Measurements from ENCODE around the gene EPN1. TPM values are rescaled to one million over a fixed set of nuclear protein-coding genes. Genes with fewer than 3 reads are reported as not detected.

EPN1 gene
- total and polyA plus RNA-seq, 8 donors: 38.4 to 102 (median 80.9) TPM

DNA sequence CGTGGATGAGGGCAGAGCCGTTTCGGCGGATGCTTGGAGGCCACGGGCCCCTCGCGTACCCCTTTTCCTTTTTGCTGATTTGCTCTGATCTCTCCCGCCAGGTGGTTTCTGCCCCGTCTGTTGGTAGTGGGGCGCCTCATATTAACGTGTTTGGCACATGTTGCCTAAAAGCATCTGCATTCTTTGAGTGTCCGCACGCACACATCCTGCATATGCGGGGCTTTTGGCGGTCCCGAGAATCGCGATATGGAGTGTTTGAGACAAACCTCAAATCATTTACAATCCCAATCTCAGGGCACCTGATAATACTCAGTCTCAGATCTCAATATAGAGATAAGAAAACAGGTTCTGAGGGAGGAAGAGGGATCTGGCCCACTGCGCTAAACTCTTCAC is 19.4 kb upstream of the EPN1 start:
- Histone ChIP-seq H3K27ac (peak overlapping the region; percentile 98 to 99 (median 98)), H3K4me3 (peak overlapping the region; percentile 66 to 100 (median 97)), H3K9me3 (no peaks in the 10 kb centered on the region), H3K36me3 (peaks cover 0 to 11% (median 11%) of the 10 kb centered on the region in 3 donors), H3K4me1 (peaks cover 18 to 24% (median 22%) of the 10 kb centered on the region in 3 donors), H3K27me3 (no peaks in the 10 kb centered on the region)
- no peak for FAIRE-seq
- DNase-seq: no peak
- WGBS, 2 donors: 1% methylated on average over 19 of the region's 19 CpGs
- ATAC-seq: no peak
- TF ChIP-seq, protein P1, sequence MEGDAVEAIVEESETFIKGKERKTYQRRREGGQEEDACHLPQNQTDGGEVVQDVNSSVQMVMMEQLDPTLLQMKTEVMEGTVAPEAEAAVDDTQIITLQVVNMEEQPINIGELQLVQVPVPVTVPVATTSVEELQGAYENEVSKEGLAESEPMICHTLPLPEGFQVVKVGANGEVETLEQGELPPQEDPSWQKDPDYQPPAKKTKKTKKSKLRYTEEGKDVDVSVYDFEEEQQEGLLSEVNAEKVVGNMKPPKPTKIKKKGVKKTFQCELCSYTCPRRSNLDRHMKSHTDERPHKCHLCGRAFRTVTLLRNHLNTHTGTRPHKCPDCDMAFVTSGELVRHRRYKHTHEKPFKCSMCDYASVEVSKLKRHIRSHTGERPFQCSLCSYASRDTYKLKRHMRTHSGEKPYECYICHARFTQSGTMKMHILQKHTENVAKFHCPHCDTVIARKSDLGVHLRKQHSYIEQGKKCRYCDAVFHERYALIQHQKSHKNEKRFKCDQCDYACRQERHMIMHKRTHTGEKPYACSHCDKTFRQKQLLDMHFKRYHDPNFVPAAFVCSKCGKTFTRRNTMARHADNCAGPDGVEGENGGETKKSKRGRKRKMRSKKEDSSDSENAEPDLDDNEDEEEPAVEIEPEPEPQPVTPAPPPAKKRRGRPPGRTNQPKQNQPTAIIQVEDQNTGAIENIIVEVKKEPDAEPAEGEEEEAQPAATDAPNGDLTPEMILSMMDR (IDR thresholded peaks at IDR 0.05): no peak
- intact Hi-C loops (cut with DNase I): no loop called here

DNA sequence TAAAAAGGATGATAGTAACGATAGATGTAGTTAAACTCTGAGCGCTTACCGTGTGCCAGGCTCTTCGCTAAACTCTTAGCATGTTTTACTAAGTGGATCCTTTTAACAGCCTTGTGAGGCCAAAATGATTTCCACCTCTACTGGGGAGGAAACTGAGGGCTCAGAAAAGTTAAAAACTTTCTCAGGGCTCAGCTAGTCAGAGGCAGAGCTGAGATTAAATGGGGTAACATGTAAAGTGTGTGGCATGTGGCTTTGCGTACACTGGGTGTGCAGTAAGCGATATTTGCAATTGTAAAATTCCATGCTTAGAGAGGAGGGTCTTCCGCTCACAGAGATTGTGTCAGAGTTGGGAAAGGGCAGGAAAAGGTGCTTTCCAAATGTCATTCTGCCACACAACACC is 18.5 kb upstream of the EPN1 start:
- TF ChIP-seq, protein P1 (IDR thresholded peaks at IDR 0.05): no peak
- H3K36me3 ChIP-seq: peaks cover 0 to 14% (median 14%) of the 10 kb centered on the region in 3 donors
- H3K4me1 ChIP-seq: peaks cover 18 to 24% (median 22%) of the 10 kb centered on the region in 3 donors
- H3K4me3 ChIP-seq: peak overlapping the region in 3 of 4 donors; percentile 66 to 100 (median 95)
- no peak for DNase-seq
- H3K9me3 ChIP-seq: no peaks in the 10 kb centered on the region
- intact Hi-C loops (cut with DNase I): no loop called here
- no peak for FAIRE-seq
- ATAC-seq: no peak
- H3K27ac ChIP-seq: peak overlapping the region in 1 of 4 donors; percentile 12
- WGBS, 2 donors: 36% methylated on average over 7 of the region's 7 CpGs
- H3K27me3 ChIP-seq: no peaks in the 10 kb centered on the region

DNA sequence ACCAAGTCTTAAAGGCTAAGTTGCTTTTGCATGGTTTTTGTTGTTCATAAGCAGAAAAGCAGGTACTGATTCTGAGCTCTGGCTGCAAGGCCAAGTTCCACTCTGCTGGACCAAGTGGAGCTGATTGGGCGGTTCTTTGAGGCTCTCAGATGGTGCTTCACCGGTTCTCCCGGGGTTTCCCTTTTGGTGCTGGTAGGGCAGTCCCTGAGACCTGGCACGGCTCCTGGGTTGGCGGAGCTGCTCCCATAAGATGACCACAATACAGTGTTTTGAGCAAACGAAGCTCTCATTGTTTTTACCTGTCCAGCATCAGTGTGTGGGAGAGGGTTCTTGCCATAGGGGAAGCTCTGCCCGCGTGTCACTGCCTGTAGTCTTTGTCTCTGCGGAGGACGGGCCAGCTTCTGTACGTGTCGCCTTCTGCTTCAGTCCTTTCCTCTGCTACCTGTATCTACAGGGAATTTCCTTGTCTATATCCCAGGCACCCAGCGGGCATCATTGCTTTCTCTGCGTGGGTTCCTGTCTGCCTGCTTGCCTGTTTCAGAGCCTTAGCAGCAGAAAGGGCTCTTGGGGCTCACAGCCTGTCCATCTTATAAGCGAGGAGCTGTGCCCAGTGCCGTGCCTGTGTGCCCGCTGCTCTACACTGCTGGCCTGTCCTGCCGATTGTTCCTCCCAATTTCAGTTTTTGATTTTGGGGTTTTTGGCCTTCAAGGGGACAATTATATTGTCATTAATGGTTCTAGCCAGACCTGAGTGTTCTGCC is 17.9 kb upstream of the EPN1 start:
- intact Hi-C loops (cut with DNase I): no loop called here
- TF ChIP-seq, protein P1 (IDR thresholded peaks at IDR 0.05): no peak
- FAIRE-seq (no peak), ATAC-seq (no peak), DNase-seq (peak in 3 of 6 donors; percentile 26 to 64 (median 53))
- Histone ChIP-seq H3K4me1 (peaks cover 18 to 24% (median 22%) of the 10 kb centered on the region in 3 donors), H3K36me3 (peaks cover 0 to 14% (median 14%) of the 10 kb centered on the region in 3 donors), H3K27me3 (no peaks in the 10 kb centered on the region), H3K27ac (peak overlapping the region in 1 of 4 donors; percentile 12), H3K9me3 (no peaks in the 10 kb centered on the region), H3K4me3 (peak overlapping the region in 2 of 4 donors; percentile 66 to 100)
- WGBS, 2 donors: 12 to 16% methylated on average over 18 of the region's 18 CpGs

DNA sequence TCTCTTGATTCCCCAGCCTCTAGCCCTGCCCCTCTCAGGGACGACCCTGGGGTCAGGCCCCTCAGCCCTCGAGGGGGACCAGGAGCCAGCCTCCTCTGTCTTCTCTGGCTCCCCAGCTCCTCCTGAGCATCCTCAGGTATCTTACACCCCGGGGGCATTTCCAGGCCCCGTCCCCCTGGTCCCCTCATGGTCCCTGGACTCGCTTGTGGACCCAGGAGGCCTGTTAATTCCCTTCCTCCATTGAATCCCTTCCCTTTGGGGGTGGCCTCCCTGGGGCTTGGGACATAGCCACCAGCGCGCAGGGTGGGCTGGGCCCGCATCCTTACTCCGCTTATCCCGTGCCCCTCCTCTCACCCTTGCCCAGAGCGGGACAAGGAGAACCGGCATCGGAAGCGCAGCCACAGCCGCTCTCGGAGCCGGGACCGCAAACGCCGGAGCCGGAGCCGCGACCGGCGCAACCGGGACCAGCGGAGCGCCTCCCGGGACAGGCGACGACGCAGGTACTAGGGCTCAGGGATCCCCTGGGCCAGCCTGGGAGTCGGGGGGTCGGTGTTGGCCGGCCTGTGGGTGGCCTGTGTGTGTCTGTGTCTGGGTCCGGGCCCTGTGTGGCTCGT is 16.1 kb upstream of the EPN1 start:
- no peak overlapping the region for H3K4me3 ChIP-seq
- peaks cover 5 to 30% (median 23%) of the 10 kb centered on the region in 3 donors for H3K36me3 ChIP-seq
- TF ChIP-seq, protein P1 (IDR thresholded peaks at IDR 0.05): no peak
- intact Hi-C loops (cut with DNase I): no loop called here
- 86 to 92% methylated on average over 37 of the region's 37 CpGs for WGBS, 2 donors
- DNase-seq (peak in 2 of 6 donors; percentile 33 to 62), FAIRE-seq (no peak), ATAC-seq (no peak)
- H3K27ac ChIP-seq: no peak overlapping the region
- H3K27me3 ChIP-seq: no peaks in the 10 kb centered on the region
- H3K9me3 ChIP-seq: no peaks in the 10 kb centered on the region
- H3K4me1 ChIP-seq: peaks cover 18 to 24% (median 22%) of the 10 kb centered on the region in 3 donors

Measured in pancreas (tissue), 10 donors.